Activated CD4-positive, alpha-beta memory T cell treated with anti-CD3 and anti-CD28 coated beads for 36 hours (primary cell): ENCODE results near the gene CHAD. TPM values are rescaled to one million over a fixed set of nuclear protein-coding genes. Genes with fewer than 3 reads are reported as not detected.
"Not testable (repeated sequence)": the region's sequence is repeated elsewhere in the genome, so short reads cannot be mapped to it uniquely, and the experiment has no call there.

ENCODE experiments used
- CTCF ChIA-PET: fragments of 350-600 bp; sonication (Branson Sonifier 250); formaldehyde crosslinking; loops from one replicate; lab custom pipeline; 2021; ENCODE audit warnings: antibody characterized with exemption, inconsistent platforms; lab: Charles Lee
- POLR2A ChIA-PET: fragments of 350-600 bp; sonication (Branson Sonifier 250); formaldehyde crosslinking; loops from one replicate; lab custom pipeline; 2021; ENCODE audit warnings: antibody characterized with exemption; lab: Charles Lee
- DNase-seq: peaks from one replicate; pipeline ENCODE4 v3.0.0-alpha.2; 2020
- H3K27ac Mint-ChIP-seq: one replicate; pipeline ENCODE4 v1.8.0; 2021; ENCODE audit warnings: mixed read lengths
- H3K27me3 Mint-ChIP-seq: one replicate; pipeline ENCODE4 v1.8.0; 2021; ENCODE audit warnings: mixed read lengths
- H3K36me3 Mint-ChIP-seq: one replicate; pipeline ENCODE4 v1.8.0; 2021; ENCODE audit warnings: mixed read lengths
- H3K4me1 Mint-ChIP-seq: one replicate; pipeline ENCODE4 v1.8.0; 2021; ENCODE audit warnings: low read depth, mixed read lengths
- H3K4me3 Mint-ChIP-seq: one replicate; pipeline ENCODE4 v1.8.0; 2021; ENCODE audit warnings: mild to moderate bottlenecking, mixed read lengths
- H3K9me3 Mint-ChIP-seq: one replicate; pipeline ENCODE4 v1.8.0; 2021; ENCODE audit warnings: mixed read lengths
- intact Hi-C: fragments of 100-400 bp; cut with micrococcal nuclease; formaldehyde crosslinking; loops from one replicate; pipeline ENCODE4 v1.15.1; 2023
- total RNA-seq, 2 experiments: library from RNA; stranded (reverse); gene quantifications; one replicate each; pipeline ENCODE4 v1.2.3, GENCODE V29; 2021

The CHAD gene
- total RNA-seq, 2 experiments from 2014 or later = not detected

GRCh38 chr17:50421308-50422051, 47.2 kb downstream of the CHAD start:
- peak; percentile 28 for DNase-seq
- ChIA-PET CTCF (interaction anchor here (0.6 to 3.5 kb wide), 6 partner anchors 9 to 60 kb away, joined by 3 to 20 read pairs (median 4); partner anchors contain the start of genes LRRC59 and RSAD1), POLR2A (interaction anchor here (0.7 to 1.2 kb wide), 2 partner anchors 19 to 24 kb away, joined by 3 to 4 read pairs; partner anchors contain the start of gene LRRC59)
- peak overlapping the region; percentile 82 for H3K27ac Mint-ChIP-seq
- peaks cover 26% of the 10 kb centered on the region for H3K4me1 Mint-ChIP-seq
- H3K27me3 Mint-ChIP-seq = no peaks in the 10 kb centered on the region
- H3K4me3 Mint-ChIP-seq = peak overlapping the region; percentile 63
- intact Hi-C loops = no loop called here
- H3K36me3 Mint-ChIP-seq = no peaks in the 10 kb centered on the region
- H3K9me3 Mint-ChIP-seq = no peaks in the 10 kb centered on the region

GRCh38 chr17:50420419-50421112, 48.1 kb downstream of the CHAD start:
- no peak for DNase-seq
- ChIA-PET CTCF (interaction anchor here (1.7 to 3.5 kb wide), 3 partner anchors 10 to 58 kb away, joined by 5 to 20 read pairs (median 8); partner anchors contain the start of gene LRRC59), POLR2A (interaction anchor here (1.2 kb wide), 1 partner anchor 23 kb away, joined by 4 read pairs; the partner anchor contains the start of gene LRRC59)
- no peaks in the 10 kb centered on the region for H3K9me3 Mint-ChIP-seq
- no peak overlapping the region for H3K4me3 Mint-ChIP-seq
- peaks cover 1% of the 10 kb centered on the region for H3K27me3 Mint-ChIP-seq
- intact Hi-C loops = no loop called here
- peak overlapping the region; percentile 82 for H3K27ac Mint-ChIP-seq
- H3K4me1 Mint-ChIP-seq = peaks cover 24% of the 10 kb centered on the region
- H3K36me3 Mint-ChIP-seq = no peaks in the 10 kb centered on the region

GRCh38 chr17:50419577-50419976, 49.1 kb downstream of the CHAD start:
- intact Hi-C loops, POLR2A ChIA-PET, H3K27me3 Mint-ChIP-seq, DNase-seq, H3K27ac Mint-ChIP-seq, H3K36me3 Mint-ChIP-seq, H3K4me3 Mint-ChIP-seq, H3K9me3 Mint-ChIP-seq, CTCF ChIA-PET: not testable (repeated sequence)
- H3K4me1 Mint-ChIP-seq = peaks cover 21% of the 10 kb centered on the region

- Mint-ChIP-seq H3K27me3 (peaks cover 3% of the 10 kb centered on the region), H3K36me3 (no peaks in the 10 kb centered on the region), H3K4me1 (peaks cover 3% of the 10 kb centered on the region), H3K4me3 (no peak overlapping the region), H3K27ac (no peak overlapping the region), H3K9me3 (no peaks in the 10 kb centered on the region)
- ChIA-PET POLR2A (no interaction called here), CTCF (no interaction called here)
- intact Hi-C loops = no loop called here
- no peak for DNase-seq
Observed at GRCh38 chr17:50414808-50415207, 53.9 kb downstream of the CHAD start.

Other genes starting within 250 kb of the CHAD start
- gene TMEM92, start 194.4 kb downstream of the CHAD start, total RNA-seq = under 1 TPM in 1 of 2 experiments, not detected in 1; 0.07 TPM
- 10 to 100 TPM; 41.3 to 43.3 TPM for gene XYLT2, start 122.8 kb downstream of the CHAD start, total RNA-seq
- 10 to 100 TPM; 53.9 to 64.5 TPM for gene MRPL27, start 95.7 kb downstream of the CHAD start, total RNA-seq
- gene EME1, start 95.7 kb downstream of the CHAD start, total RNA-seq = 10 to 100 TPM; 47.7 to 48.1 TPM
- 10 to 100 TPM; 77.1 to 78.8 TPM for gene LRRC59, start 71.4 kb downstream of the CHAD start, total RNA-seq
- gene ACSF2, start 42.7 kb downstream of the CHAD start, total RNA-seq = 10 to 100 TPM; 20.1 to 23.6 TPM
- 10 to 100 TPM; 31.9 to 37.2 TPM for gene RSAD1, start 10.0 kb upstream of the CHAD start, total RNA-seq
- 1 to 10 TPM; 8.1 to 8.5 TPM for gene MYCBPAP, start 39.6 kb upstream of the CHAD start, total RNA-seq
- gene EPN3, start 63.9 kb upstream of the CHAD start, total RNA-seq = not detected
- gene SPATA20, start 78.3 kb upstream of the CHAD start, total RNA-seq = 10 to 100 TPM; 22.8 to 23.4 TPM
- gene CACNA1G, start 91.8 kb upstream of the CHAD start, total RNA-seq = under 1 TPM in 1 of 2 experiments, not detected in 1; 0.05 TPM
- gene ABCC3, start 166.0 kb upstream of the CHAD start, total RNA-seq = not detected
- 10 to 100 TPM; 27.4 to 27.8 TPM for gene ANKRD40, start 239.0 kb upstream of the CHAD start, total RNA-seq